Measurements from ENCODE around the gene FAM180A. TPM values are rescaled to one million over a fixed set of nuclear protein-coding genes. Genes with fewer than 3 reads are reported as not detected.

Gene FAM180A
- total RNA-seq: not detected in 2 replicates

DNA sequence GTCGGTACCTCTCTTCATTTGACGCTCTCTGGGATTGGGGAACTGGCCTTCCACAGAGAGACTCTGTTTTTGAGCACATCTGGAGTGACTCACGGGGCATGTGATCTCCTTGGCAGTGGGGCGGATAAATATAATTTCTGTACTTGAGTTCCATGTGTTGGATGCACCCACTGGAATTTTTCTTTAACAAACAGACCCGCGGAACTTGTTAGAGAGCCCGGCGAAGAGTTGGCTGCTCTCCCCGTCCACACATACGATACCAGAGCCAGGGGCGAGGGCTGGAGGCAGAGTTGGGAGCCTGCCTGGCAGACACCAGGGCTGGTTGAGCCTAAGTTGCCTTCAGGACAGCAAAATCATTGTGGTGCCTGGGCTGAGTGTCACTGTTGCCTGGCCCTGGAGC, at the start of gene FAM180A:
FAM180A (minus strand) TSS at position 44 of the 400 bp plus-strand sequence. CDS start 233 bp downstream, outside the sequence.
- TF ChIP-seq, protein P1, sequence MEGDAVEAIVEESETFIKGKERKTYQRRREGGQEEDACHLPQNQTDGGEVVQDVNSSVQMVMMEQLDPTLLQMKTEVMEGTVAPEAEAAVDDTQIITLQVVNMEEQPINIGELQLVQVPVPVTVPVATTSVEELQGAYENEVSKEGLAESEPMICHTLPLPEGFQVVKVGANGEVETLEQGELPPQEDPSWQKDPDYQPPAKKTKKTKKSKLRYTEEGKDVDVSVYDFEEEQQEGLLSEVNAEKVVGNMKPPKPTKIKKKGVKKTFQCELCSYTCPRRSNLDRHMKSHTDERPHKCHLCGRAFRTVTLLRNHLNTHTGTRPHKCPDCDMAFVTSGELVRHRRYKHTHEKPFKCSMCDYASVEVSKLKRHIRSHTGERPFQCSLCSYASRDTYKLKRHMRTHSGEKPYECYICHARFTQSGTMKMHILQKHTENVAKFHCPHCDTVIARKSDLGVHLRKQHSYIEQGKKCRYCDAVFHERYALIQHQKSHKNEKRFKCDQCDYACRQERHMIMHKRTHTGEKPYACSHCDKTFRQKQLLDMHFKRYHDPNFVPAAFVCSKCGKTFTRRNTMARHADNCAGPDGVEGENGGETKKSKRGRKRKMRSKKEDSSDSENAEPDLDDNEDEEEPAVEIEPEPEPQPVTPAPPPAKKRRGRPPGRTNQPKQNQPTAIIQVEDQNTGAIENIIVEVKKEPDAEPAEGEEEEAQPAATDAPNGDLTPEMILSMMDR (conservative IDR thresholded peaks at IDR 0.05; ENCODE audit: low read depth, low read length): no peak
- no peak for DNase-seq (ENCODE audit: low read depth)
- no peak within 1 kb of the TSS for H3K4me3 ChIP-seq (ENCODE audit: low read depth, low read length)

DNA sequence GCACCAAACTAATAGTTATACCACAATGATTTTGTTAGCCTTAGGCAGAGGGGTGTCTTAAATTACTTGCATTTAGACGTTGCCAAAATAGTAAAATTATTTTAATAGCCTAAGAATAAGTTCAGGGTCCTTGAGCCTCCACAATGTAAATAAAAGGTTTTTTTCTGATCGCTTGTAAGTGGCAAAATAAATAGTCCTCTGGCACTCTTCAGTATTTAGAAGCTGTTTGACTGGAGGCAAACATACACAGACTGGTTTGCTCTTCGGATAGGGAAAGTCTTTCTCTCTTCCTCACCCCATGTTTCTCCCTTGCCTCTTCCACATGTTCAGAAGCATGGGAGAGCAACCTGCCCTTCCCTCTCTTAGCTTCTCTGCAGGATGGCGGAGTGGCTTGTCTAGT, 49.5 kb upstream of the FAM180A start:
- H3K4me3 ChIP-seq (ENCODE audit: low read depth, low read length): no peak overlapping the region
- TF ChIP-seq, protein P1 (conservative IDR thresholded peaks at IDR 0.05; ENCODE audit: low read depth, low read length): no peak
- DNase-seq (ENCODE audit: low read depth): no peak

DNA sequence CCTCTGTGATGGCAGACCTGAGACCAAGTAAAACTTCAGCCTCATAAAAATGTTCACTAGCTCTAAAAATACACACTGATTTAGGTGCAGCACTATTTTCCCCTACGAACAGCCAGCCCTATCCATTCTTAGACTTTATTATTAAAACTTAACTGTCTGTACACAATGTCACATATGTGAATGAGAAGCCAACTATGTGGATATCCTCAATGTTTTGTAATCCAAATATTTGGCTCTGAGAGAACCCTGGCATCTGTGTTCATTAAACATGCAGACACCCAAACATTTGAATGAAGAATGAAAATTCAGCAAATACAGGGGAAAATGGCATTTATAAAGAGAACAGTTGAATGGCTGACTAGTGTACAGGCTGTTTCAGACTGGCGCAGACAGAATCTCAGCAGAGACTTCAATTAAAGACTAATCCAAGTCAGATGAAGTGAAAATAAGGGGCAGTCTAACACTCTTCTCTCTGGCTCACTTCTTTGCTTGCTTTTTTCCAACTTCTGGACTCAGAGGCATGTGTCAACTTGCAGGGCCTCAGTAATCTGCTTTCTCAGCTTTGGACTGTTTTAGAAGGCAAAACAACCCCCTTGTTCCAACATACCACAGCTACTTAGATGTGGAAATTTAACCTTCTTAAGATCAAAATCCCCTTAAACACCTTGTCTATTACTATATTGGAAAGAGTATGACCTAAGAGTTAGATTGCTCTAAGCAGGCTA, 47.4 kb upstream of the FAM180A start:
- no peak overlapping the region for H3K4me3 ChIP-seq (ENCODE audit: low read depth, low read length)
- TF ChIP-seq, protein P1 (conservative IDR thresholded peaks at IDR 0.05; ENCODE audit: low read depth, low read length): no peak
- DNase-seq (ENCODE audit: low read depth): no peak

DNA sequence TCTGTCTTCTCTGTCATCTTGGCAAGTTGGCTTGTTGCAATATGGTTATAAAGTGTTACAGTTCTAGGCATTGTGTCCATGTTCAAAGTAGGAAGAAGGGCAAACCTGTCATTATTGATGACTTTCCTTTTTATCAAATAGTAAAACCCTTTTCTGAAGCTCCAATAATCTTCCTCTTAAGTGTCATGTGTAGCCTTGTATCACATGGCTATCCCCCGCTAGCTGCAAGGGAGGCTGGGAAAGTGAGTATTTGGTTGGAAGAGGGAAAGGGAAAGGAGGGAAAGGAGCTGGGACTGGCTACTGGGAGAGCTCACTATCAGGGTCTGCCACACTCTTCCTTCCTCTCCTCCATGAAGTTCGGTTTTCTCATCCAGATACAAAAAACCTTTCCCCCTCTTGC, 45.2 kb upstream of the FAM180A start:
- no peak for DNase-seq (ENCODE audit: low read depth)
- TF ChIP-seq, protein P1 (conservative IDR thresholded peaks at IDR 0.05; ENCODE audit: low read depth, low read length): no peak
- H3K4me3 ChIP-seq (ENCODE audit: low read depth, low read length): no peak overlapping the region

DNA sequence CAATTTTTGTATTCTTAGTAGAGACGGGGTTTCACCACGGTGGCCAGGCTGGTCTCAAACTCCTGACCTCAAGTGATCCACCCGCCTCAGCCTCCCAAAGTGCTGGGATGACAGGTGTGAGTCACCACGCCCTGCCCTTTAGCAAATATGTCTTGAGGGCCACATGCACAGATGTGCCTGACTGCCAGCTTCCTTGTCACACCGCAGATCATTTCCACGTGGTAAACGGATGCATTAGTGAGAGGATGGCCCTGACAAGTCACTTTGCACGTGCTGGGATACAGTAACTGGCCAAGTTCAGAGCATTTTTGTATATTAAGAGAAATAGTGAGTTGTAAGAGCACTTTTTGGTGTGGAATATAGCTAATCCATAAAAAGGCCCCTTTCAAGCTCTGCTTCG, 44.3 kb upstream of the FAM180A start:
- H3K4me3 ChIP-seq (ENCODE audit: low read depth, low read length): no peak overlapping the region
- no peak for DNase-seq (ENCODE audit: low read depth)
- TF ChIP-seq, protein P1 (conservative IDR thresholded peaks at IDR 0.05; ENCODE audit: low read depth, low read length): no peak

DNA sequence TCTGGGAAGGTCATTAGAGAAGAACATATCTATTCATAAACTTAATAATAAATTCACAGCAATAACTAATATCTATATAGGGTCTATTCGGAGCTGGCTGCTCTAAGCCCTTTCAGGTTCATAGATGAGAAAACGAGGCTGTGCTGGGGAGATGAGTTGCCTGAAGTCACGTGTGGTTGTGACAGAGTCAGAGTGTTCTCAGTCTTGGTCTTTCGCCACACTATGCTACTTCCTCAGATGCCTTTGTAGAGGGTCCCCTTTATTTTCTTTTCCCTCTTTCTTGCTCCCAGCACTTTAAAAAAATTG, 43.7 kb upstream of the FAM180A start:
- TF ChIP-seq, protein P1 (conservative IDR thresholded peaks at IDR 0.05; ENCODE audit: low read depth, low read length): no peak
- DNase-seq (ENCODE audit: low read depth): no peak
- H3K4me3 ChIP-seq (ENCODE audit: low read depth, low read length): no peak overlapping the region
